ENCODE results near the gene SUN5.
A peak's percentile ranks its signal among the peaks of the same experiment; 100 is the strongest.
"Not testable (repeated sequence)": the region's sequence is repeated elsewhere in the genome, so short reads cannot be mapped to it uniquely, and the experiment has no call there.

Gene SUN5

DNA sequence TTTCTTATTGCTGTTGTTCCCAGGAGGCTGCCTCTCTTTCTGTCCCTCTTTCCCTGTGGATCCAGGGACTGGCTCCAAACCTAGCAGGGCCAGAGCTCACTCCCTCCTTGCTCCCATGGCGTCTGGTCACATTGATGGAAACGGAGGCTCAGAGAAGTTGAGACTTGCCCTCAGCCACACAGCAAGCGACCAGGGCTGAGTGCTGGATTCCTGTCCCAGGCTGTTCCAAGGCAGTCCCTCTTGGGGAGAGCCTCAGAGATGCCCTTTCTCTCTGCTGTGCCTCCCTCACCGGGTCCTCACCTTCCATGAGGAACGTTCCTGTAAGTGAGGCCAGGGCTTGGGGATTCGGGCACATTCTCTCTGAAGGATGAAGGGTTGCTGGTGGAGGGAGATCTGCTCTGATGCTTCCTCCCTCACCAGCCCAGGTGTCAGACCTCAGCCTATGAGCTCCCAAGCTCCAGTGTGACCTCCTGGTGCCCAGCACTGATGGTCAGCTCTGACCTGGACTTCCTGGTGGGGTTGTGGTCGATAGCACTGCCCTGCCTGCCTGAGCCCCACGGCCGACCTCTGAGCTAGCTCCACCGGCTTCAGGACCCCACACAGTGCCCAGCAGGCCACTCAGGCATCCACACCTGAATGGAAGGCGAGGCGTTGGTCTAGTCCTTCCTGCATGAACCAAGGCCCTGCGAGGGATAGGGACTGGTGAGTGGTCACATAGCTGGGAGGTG, 26.8 kb downstream of the SUN5 start:
- no peak for DNase-seq (ENCODE audit: low spot score)

GRCh38 chr20:32976746-32977145, 27.5 kb downstream of the SUN5 start:
- DNase-seq (ENCODE audit: low spot score), result no peak

GRCh38 chr20:32975698-32976674, 28.2 kb downstream of the SUN5 start:
- DNase-seq (ENCODE audit: low spot score), result no peak

DNA sequence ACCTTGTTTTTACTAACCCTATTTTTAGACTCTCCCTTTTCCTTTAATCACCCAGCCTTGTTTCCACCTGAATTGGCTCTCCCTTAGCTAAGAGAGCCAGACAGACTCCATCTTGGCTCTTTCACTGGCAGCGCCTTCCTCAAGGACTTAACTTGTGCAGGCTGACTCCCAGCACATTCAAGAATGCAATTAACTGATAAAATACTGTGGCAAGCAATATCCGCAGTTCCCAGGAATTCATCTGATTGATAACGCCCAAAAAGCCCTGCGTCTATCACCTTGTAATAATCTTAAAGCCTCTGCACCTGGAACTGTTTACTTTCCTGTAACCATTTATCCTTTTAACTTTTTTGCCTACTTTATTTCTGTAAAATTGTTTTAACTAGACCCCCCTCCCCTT, 29.1 kb downstream of the SUN5 start:
- DNase-seq (ENCODE audit: low spot score), result not testable (repeated sequence)

DNA sequence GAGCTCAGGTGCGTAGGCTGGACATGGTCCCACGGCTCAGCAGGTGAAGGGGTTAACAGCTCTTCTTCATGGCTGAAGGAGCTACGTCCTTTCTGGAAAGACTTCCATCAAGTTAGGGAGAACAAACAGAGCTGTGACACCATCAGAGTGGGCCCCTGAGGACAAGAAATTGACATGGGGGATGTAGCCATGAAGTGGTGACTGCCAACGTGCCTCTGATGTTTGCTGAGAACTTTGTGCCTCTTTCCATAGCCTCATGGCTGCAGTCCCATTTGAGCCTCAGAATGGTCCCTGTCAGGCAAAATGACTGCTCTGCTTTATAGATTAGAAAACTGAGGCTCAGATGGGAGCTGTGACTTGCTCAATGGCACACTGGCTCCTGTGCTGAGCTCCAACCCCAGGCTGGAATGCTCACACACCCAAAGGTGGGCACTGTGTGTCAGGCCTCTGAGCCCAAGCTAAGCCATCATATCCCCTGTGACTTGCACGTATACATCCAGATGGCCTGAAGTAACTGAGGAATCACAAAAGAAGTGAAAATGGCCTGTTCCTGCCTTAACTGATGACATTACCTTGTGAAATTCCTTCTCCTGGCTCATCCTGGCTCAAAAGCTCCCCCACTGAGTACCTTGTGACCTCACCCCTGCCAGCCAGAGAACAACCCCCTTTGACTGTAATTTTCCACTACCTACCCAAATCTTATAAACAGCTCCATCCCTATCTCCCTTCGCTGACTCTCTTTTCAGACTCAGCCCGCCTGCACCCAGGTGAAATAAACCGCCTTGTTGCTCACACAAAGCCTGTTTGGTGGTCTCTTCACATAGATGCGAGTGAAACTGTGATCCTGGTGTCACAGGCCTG, 29.8 kb downstream of the SUN5 start:
- DNase-seq (ENCODE audit: low spot score), result not testable (repeated sequence)

GRCh38 chr20:32973077-32973717, 31.0 kb downstream of the SUN5 start:
- no peak for DNase-seq (ENCODE audit: low spot score)

- DNase-seq (ENCODE audit: low spot score), result peak; percentile 92
Measured at GRCh38 chr20:32972181-32973076, 31.8 kb downstream of the SUN5 start.

DNA sequence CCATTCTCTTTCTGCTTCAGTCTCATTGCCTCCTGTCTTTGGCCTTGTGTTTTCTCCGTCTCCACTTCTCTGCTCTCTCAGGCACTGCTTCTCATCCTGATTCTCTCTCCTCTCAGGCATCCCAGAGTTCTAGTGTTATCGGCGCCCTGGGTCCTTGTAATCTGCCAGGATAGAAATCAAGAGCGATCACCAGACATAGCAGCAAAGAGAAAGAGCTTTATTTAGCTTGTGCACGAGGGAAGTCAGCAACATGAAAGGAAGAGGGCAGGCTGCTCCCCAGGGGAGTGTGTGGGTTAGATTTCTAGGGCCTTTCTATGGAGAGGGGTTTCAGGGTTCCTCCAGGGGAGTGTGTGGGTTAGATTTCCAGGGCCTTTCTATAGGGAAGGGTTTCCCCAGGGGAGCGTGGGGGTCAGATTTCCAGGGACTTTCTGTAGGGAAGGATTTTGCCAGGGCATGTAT, 32.5 kb downstream of the SUN5 start:
- DNase-seq (ENCODE audit: low spot score), result peak; percentile 26

GRCh38 chr20:32970973-32971300, 33.3 kb downstream of the SUN5 start:
- DNase-seq (ENCODE audit: low spot score), result no peak

DNA sequence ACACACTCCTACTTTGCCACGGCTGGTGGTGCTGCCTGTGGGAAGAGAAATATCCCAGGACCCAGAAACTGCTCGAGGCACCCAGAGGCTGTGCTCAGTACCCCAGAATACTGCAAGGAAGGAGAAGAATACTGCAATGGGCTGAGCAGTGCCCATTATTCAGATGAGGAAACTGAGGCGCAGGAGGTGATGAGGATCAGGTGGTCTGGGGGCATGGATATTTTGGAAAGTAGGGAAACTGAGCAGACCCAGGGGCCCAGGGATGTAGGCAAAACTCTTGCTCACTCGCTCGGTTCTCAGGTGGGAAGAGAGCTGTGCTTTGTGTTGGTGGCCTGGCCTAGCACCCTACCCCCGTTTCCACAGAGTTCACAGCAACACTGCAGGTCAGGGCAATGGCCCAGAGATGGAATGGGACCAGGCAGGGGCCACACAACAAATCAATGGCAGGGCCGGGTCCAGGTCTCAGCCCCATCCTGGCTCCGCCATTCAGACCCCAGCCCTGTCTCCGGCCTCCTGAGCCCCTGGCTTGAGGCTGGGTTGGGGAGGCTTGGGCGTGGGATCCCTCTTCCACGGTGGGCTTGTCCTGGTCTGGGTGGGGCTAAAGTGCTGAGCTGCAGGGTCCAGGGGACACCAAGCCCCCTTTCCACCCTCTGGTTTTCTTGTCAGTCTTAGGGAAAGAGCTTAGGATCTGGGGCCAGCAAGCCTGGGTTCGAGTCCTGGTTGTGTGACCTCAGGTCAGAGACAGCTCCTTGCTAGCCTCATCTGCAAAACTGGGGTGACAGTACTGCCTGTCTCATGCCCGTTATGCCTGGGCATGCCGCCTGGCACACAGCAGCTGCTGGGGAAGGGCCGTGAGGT, 33.9 kb downstream of the SUN5 start:
- DNase-seq (ENCODE audit: low spot score), result no peak

DNA sequence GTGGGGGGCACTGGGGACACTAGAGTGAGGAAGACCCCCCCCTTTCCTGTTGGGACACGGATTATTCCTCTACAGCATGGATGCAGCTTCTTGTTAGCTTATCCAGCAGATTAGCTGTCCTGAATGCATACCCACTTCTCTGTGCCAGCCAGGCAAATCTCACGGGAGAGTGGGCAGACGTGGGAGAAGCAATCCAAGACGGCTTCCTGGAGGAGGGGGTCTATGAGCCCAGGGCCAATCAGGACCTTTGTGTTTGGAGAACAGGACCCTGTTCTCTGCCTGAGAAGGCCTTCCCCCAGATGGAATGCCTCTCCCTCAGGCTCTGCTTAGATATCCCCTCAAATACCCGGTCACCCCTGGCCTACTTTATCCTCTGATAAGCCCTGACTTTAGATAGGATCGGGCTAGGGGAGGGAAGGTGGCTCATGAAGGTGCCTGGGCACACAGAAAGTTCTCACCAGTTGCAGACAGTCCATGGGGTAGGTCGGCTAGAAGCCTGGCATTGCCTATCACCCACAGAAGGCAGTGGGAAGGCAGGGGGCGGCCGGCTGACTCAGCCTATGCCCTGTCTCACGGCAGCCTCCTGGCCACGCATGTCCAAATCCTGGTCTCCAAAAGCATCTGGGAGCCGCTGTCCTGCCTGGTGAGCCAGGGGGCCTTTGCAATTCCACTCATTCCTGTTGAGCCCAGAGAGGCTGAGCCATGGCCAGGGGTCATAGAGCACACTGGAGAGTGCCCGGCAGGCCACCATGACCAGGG, 34.7 kb downstream of the SUN5 start:
- DNase-seq (ENCODE audit: low spot score), result no peak

DNA sequence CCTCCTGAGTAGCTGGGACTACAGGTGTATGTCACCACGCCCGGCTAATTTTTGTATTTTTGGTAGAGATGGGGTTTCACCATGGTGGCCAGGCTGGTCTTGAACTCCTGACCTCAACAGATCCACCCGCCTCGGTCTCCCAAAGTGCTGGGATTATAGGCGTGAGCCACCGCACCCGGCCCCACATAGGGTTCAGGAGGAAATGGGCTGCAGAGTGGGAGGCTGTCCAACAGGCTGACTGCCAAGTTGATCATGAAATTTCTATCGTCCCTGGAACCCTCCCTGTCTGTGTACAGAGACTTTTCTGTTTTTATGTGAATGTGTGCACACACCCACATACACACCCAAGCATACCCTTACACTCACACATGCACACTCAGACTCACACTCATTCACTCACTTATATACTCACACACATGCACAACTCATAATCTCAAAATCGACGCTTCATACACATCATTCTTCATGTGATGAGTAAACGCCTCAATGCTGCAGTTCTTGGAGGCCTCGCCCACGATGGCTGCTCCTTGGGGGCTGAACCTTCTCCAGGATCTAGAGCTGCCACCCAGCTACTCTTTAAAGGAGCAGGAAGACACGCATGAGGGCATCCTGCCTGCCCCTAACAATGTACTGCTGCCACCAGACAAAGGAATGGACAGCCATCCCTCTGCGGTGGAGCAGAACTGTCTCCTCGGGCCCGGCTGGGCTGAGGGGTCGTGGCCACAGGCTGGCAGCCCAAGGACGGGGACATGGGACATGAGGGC, 35.6 kb downstream of the SUN5 start:
- peak; percentile 46 for DNase-seq (ENCODE audit: low spot score)

DNA sequence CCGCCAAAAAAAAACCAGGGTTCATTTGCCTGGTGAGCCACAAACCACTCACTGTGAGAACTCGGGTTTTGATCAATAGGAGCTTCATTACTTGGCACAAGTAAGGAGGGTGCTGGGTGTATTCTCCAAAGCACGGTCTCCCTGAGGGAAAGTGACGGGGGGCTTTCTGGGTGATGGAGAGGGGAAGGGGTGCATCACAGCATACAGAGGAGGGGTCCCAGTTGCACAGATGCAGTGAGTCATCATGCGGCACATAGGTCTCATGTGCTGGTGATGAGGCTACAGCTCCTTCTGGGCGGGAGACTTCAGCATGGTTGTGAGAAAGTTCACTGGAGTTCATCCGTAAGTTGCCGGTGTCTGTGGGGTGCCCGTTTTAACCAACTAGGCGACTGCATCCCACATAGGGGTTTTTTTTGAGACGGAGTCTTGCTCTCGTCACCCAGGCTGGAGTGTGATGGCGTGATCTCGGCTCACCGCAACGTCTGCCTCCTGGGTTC, 36.2 kb downstream of the SUN5 start:
- DNase-seq (ENCODE audit: low spot score), result peak; percentile 60

GRCh38 chr20:32966881-32967781, 37.1 kb downstream of the SUN5 start:
- peak; percentile 59 for DNase-seq (ENCODE audit: low spot score)

GRCh38 chr20:32966382-32966781, 37.9 kb downstream of the SUN5 start:
- DNase-seq (ENCODE audit: low spot score), result no peak

DNA sequence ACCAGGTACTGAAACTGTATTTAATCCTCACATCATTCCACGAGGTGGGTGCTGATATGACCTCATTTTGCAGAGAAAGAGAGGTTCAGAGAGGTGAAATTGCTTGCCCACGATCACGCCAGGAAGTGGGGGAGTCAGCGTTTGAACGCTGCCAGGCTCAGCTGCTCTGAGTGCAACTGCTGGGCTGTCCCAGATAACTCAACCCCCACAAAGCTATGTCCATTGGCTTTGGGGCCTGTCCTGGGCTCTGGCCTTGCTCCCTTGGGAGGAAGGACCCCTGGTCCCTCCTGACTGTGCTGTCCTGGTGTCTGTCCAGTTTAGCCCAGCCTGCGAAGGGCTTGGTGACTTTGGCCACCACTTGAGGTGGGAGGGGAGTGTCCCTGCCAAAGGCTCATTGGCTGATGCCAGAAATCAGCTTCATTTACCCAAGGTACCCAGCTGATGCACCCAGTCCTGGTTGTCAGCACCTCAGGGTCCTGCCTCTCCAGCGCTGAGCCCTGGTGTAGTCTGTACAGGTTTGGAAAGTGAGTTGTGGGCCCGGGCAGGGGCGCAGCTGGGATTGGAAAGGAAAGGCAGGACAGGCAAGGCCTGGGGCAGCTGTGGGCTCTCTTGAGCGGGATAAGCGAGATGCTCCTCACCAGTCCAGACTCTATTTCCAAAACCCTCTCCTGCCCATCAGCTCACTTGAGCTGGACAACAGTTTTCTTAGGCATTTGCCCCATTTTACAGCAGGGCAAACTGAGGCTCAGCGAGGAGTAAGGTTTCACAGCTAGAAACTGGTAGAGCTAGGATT, 38.5 kb downstream of the SUN5 start:
- peak; percentile 49 for DNase-seq (ENCODE audit: low spot score)
